HPDE6-E6E7 (cell line): ENCODE data around the gene HOXA2.

ENCODE experiments used
- DNase-seq: peaks from one replicate; pipeline ENCODE4 v3.0.0; 2011; ENCODE audit warnings: missing footprints; ENCODE audit errors: extremely low spot score

Gene HOXA2

GRCh38 chr7:27141137-27141922 lies 38.8 kb upstream of the HOXA2 start:
- no peak for DNase-seq

- DNase-seq, result no peak
Measured at GRCh38 chr7:27140126-27140857, 37.8 kb upstream of the HOXA2 start.

- no peak for DNase-seq
Measured at GRCh38 chr7:27139334-27140125, 37.0 kb upstream of the HOXA2 start.

GRCh38 chr7:27138985-27139333 lies 36.5 kb upstream of the HOXA2 start:
- no peak for DNase-seq

- no peak for DNase-seq
Measured at GRCh38 chr7:27138472-27138871, 36.0 kb upstream of the HOXA2 start.

GRCh38 chr7:27137640-27138315 lies 35.3 kb upstream of the HOXA2 start:
- no peak for DNase-seq

GRCh38 chr7:27134392-27134791 lies 31.9 kb upstream of the HOXA2 start:
- DNase-seq, result no peak

GRCh38 chr7:27133409-27134231 lies 31.1 kb upstream of the HOXA2 start:
- no peak for DNase-seq

- DNase-seq, result no peak
Measured at GRCh38 chr7:27132978-27133377, 30.5 kb upstream of the HOXA2 start.

GRCh38 chr7:27132214-27132613 lies 29.7 kb upstream of the HOXA2 start:
- DNase-seq, result no peak

- DNase-seq, result no peak
Measured at GRCh38 chr7:27131390-27131819, 28.9 kb upstream of the HOXA2 start.

GRCh38 chr7:27130540-27131389 lies 28.3 kb upstream of the HOXA2 start, which contains the start of gene HOXA4:
Gene HOXA4, minus strand, starts transcription at chr7:27130757. Its CDS starts 24 bp downstream, at chr7:27130733.
- DNase-seq, result no peak

GRCh38 chr7:27129729-27130539 lies 27.5 kb upstream of the HOXA2 start:
- no peak for DNase-seq

- DNase-seq, result no peak
Measured at GRCh38 chr7:27128776-27129728, 26.6 kb upstream of the HOXA2 start.

- DNase-seq, result no peak
Measured at GRCh38 chr7:27128034-27128433, 25.6 kb upstream of the HOXA2 start.

GRCh38 chr7:27126596-27127327 lies 24.3 kb upstream of the HOXA2 start:
- DNase-seq, result no peak

GRCh38 chr7:27125986-27126394 lies 23.5 kb upstream of the HOXA2 start:
- no peak for DNase-seq
